A673 (cell line): ENCODE measurements around the gene MEGF11. TPM values are rescaled to one million over a fixed set of nuclear protein-coding genes. Genes with fewer than 3 reads are reported as not detected.

ENCODE experiments used
- BruUV-seq: library from RNA; stranded (reverse); fragments of 400-500 nt; replicated peaks from 2 replicates; lab custom pipeline; 2021; lab: Mats Ljungman, UMichigan
- CTCF ChIA-PET: fragments of 300-600 bp; sonication (Branson Sonifier 250); formaldehyde crosslinking; loops from one replicate; lab custom pipeline; 2022; ENCODE audit warnings: antibody characterized with exemption; lab: Charles Lee
- POLR2A ChIA-PET: fragments of 300-600 bp; sonication (Branson Sonifier 250); formaldehyde crosslinking; loops from one replicate; lab custom pipeline; 2022; ENCODE audit warnings: antibody characterized with exemption; ENCODE audit not compliant: low non-redundant PET; lab: Charles Lee
- DNase-seq: peaks from one replicate; pipeline ENCODE4 v3.0.0-alpha.2; 2015; ENCODE audit warnings: low spot score
- H3K27ac ChIP-seq: fragments of 200-600 bp; sonication (generic); 2 replicates; pipeline ENCODE4 v1.5.1; 2016; ENCODE audit warnings: mixed run types, low read depth, mild to moderate bottlenecking, mixed read lengths, antibody characterized with exemption, low read length; ENCODE audit not compliant: poor library complexity, severe bottlenecking
- H3K27me3 ChIP-seq: fragments of 200-600 bp; sonication (generic); replicated peaks from 2 replicates; pipeline ENCODE4 v1.6.1; 2017; ENCODE audit warnings: mixed run types, low read depth, mild to moderate bottlenecking, mixed read lengths, antibody characterized with exemption, low read length; ENCODE audit not compliant: insufficient read depth, poor library complexity
- H3K36me3 ChIP-seq: fragments of 200-600 bp; sonication (generic); 2 replicates; pipeline ENCODE4 v1.6.1; 2016; ENCODE audit warnings: mixed run types, mild to moderate bottlenecking, mixed read lengths, antibody characterized with exemption, low read length; ENCODE audit not compliant: insufficient read depth, poor library complexity, severe bottlenecking
- H3K4me1 ChIP-seq: fragments of 200-600 bp; sonication (generic); 2 replicates; pipeline ENCODE4 v1.6.1; 2017; ENCODE audit warnings: mixed run types, mild to moderate bottlenecking, mixed read lengths, antibody characterized with exemption, low read length; ENCODE audit not compliant: insufficient read depth, poor library complexity, severe bottlenecking
- H3K4me3 ChIP-seq: fragments of 200-600 bp; sonication (generic); 2 replicates; pipeline ENCODE4 v1.5.1; 2016; ENCODE audit warnings: low read depth, mixed run types, mild to moderate bottlenecking, mixed read lengths, low read length; ENCODE audit not compliant: poor library complexity, severe bottlenecking
- H3K9me3 ChIP-seq: fragments of 200-600 bp; sonication (generic); 2 replicates; pipeline ENCODE4 v1.6.1; 2016; ENCODE audit warnings: mixed run types, low read depth, mild to moderate bottlenecking, mixed read lengths, antibody characterized with exemption, low read length; ENCODE audit not compliant: poor library complexity, severe bottlenecking
- CTCF ChIP-seq: fragments of 300-800, 200-600 bp; sonication (generic); conservative IDR thresholded peaks from 2 replicates; pipeline ENCODE4 v1.5.1; 2017; ENCODE audit warnings: low read depth, mild to moderate bottlenecking, antibody characterized with exemption, low read length, moderate library complexity, mixed read lengths
- EZH2 ChIP-seq: fragments of 200-600 bp; sonication (generic); IDR thresholded peaks from 2 replicates; pipeline ENCODE4 v1.6.1; 2017; ENCODE audit warnings: borderline replicate concordance, low read depth, mild to moderate bottlenecking, mixed read lengths, antibody characterized with exemption, low read length; ENCODE audit not compliant: poor library complexity, severe bottlenecking
- intact Hi-C: fragments of 100-400 bp; cut with micrococcal nuclease; formaldehyde crosslinking; loops from one replicate; pipeline ENCODE4 v1.10.0; 2022; ENCODE audit not compliant: unreplicated experiment
- total RNA-seq: library from RNA; stranded (reverse); gene quantifications from 2 replicates; pipeline ENCODE4 v1.2.3, GENCODE V29; 2021

MEGF11 gene
- total RNA-seq, 1 experiment from 2014 or later = 0.43 TPM

- ChIA-PET POLR2A (no interaction called here), CTCF (no interaction called here)
- Histone ChIP-seq H3K36me3 (no peaks in the 10 kb centered on the region), H3K9me3 (no peaks in the 10 kb centered on the region), H3K27ac (no peak overlapping the region), H3K4me3 (no peak overlapping the region), H3K27me3 (peaks cover 3% of the 10 kb centered on the region), H3K4me1 (no peaks in the 10 kb centered on the region)
- DNase-seq = no peak
- BruUV-seq = no TSS peak
- intact Hi-C loops = no loop called here
- TF ChIP-seq CTCF = no peak
- no peak for TF ChIP-seq EZH2
Observed at GRCh38 chr15:66072616-66073361, 180.8 kb downstream of the MEGF11 start.

GRCh38 chr15:66071921-66072295 lies 181.6 kb downstream of the MEGF11 start:
- CTCF ChIA-PET = no interaction called here
- Histone ChIP-seq H3K27me3 (peaks cover 3% of the 10 kb centered on the region), H3K9me3 (no peaks in the 10 kb centered on the region), H3K36me3 (no peaks in the 10 kb centered on the region), H3K4me3 (no peak overlapping the region), H3K4me1 (no peaks in the 10 kb centered on the region), H3K27ac (no peak overlapping the region)
- intact Hi-C loops = no loop called here
- TF ChIP-seq CTCF = no peak
- no peak for TF ChIP-seq EZH2
- POLR2A ChIA-PET = no interaction called here
- peak; percentile 6 for DNase-seq
- no TSS peak for BruUV-seq

GRCh38 chr15:66071160-66071920 lies 182.2 kb downstream of the MEGF11 start:
- no peak for DNase-seq
- no TSS peak for BruUV-seq
- Histone ChIP-seq H3K36me3 (no peaks in the 10 kb centered on the region), H3K27ac (no peak overlapping the region), H3K4me1 (no peaks in the 10 kb centered on the region), H3K27me3 (peaks cover 3% of the 10 kb centered on the region), H3K4me3 (no peak overlapping the region), H3K9me3 (no peaks in the 10 kb centered on the region)
- intact Hi-C loops = no loop called here
- CTCF ChIA-PET = no interaction called here
- TF ChIP-seq CTCF (no peak), EZH2 (no peak)
- POLR2A ChIA-PET = interaction anchor here (0.6 kb wide), 1 partner anchor 723 kb away, joined by 9 read pairs; no protein-coding TSS in a partner anchor
